Endothelial cell of umbilical vein (primary cell): ENCODE results near the gene FOXJ3.

Experiments
- POLR2A ChIP-seq: IDR thresholded peaks from 2 replicates; pipeline ENCODE4 v1.6.1; 2012; ENCODE audit warnings: low read depth, mild to moderate bottlenecking, control low read depth, low read length
- TF ChIP-seq, protein P1 (sequence below), 2 donors: IDR thresholded peaks; 1 replicate in 1 of 2; 2 replicates in 1 of 2; pipeline ENCODE4 v1.5.1; 2011; ENCODE audit warnings: low read length in 2 of 2, mild to moderate bottlenecking in 2 of 2, moderate library complexity in 2 of 2, control low read depth in 1 of 2, inconsistent platforms in 1 of 2, low read depth in 1 of 2; ENCODE audit not compliant: insufficient read depth in 1 of 2; ENCODE audit errors: extremely low read depth in 1 of 2

GRCh38 chr1:42175314-42176054, 159.6 kb downstream of the FOXJ3 start:
- no peak for TF ChIP-seq POLR2A
- TF ChIP-seq, protein P1, sequence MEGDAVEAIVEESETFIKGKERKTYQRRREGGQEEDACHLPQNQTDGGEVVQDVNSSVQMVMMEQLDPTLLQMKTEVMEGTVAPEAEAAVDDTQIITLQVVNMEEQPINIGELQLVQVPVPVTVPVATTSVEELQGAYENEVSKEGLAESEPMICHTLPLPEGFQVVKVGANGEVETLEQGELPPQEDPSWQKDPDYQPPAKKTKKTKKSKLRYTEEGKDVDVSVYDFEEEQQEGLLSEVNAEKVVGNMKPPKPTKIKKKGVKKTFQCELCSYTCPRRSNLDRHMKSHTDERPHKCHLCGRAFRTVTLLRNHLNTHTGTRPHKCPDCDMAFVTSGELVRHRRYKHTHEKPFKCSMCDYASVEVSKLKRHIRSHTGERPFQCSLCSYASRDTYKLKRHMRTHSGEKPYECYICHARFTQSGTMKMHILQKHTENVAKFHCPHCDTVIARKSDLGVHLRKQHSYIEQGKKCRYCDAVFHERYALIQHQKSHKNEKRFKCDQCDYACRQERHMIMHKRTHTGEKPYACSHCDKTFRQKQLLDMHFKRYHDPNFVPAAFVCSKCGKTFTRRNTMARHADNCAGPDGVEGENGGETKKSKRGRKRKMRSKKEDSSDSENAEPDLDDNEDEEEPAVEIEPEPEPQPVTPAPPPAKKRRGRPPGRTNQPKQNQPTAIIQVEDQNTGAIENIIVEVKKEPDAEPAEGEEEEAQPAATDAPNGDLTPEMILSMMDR (IDR thresholded peaks at IDR 0.05; ENCODE audit: extremely low read depth in 1 of 2, insufficient read depth in 1 of 2, low read depth in 1 of 2, low read length in 2 of 2), result no peak
